Loucy (cell line): Measurements from ENCODE around the gene PXN.
"Not testable (repeated sequence)": the region's sequence is repeated elsewhere in the genome, so short reads cannot be mapped to it uniquely, and the experiment has no call there.

ENCODE experiments used
- H2AFZ ChIP-seq: fragments of 200-600 bp; sonication (generic); 2 replicates; pipeline ENCODE4 v1.6.0; 2016; ENCODE audit warnings: antibody characterized with exemption, mild to moderate bottlenecking, low read length, moderate library complexity
- H3F3A ChIP-seq: fragments of 200-600 bp; 2 replicates; pipeline ENCODE4 v1.6.0; 2016; ENCODE audit warnings: antibody characterized with exemption, low read depth, mild to moderate bottlenecking
- H3K27me3 ChIP-seq: fragments of 200-600 bp; sonication (generic); 2 replicates; pipeline ENCODE4 v1.6.1; 2014; ENCODE audit warnings: low read length, mild to moderate bottlenecking; ENCODE audit not compliant: insufficient read depth, poor library complexity, severe bottlenecking
- H3K36me3 ChIP-seq: fragments of 200-600 bp; sonication (generic); 2 replicates; pipeline ENCODE4 v1.6.1; 2016; ENCODE audit warnings: low read length; ENCODE audit not compliant: insufficient read depth
- H3K4me1 ChIP-seq: fragments of 200-600 bp; sonication (generic); 2 replicates; pipeline ENCODE4 v1.5.1; 2014; ENCODE audit warnings: low read length, mild to moderate bottlenecking; ENCODE audit not compliant: insufficient read depth, poor library complexity, severe bottlenecking
- H3K4me2 ChIP-seq: fragments of 200-600 bp; sonication (generic); 2 replicates; pipeline ENCODE4 v1.6.0; 2014; ENCODE audit warnings: antibody characterized with exemption, low read length, low read depth, mild to moderate bottlenecking; ENCODE audit not compliant: poor library complexity, severe bottlenecking
- H3K4me3 ChIP-seq: fragments of 200-600 bp; sonication (generic); 2 replicates; pipeline ENCODE4 v1.5.1; 2014; ENCODE audit warnings: low read length, mild to moderate bottlenecking, mixed read lengths; ENCODE audit not compliant: poor library complexity, severe bottlenecking
- H3K79me2 ChIP-seq: fragments of 200-600 bp; sonication (generic); 2 replicates; pipeline ENCODE4 v1.6.1; 2014; ENCODE audit warnings: low read length; ENCODE audit not compliant: insufficient read depth
- H3K9ac ChIP-seq: fragments of 200-600 bp; sonication (generic); 2 replicates; pipeline ENCODE4 v1.6.0; 2014; ENCODE audit warnings: mild to moderate bottlenecking, low read depth, low read length, moderate library complexity; ENCODE audit not compliant: poor library complexity, severe bottlenecking
- H3K9me2 ChIP-seq: fragments of 200-600 bp; sonication (generic); replicated peaks from 2 replicates; pipeline ENCODE4 v1.6.1; 2016; ENCODE audit warnings: low read depth, low read length, mixed read lengths
- H3K9me3 ChIP-seq: fragments of 200-600 bp; sonication (generic); 2 replicates; pipeline ENCODE4 v1.6.1; 2014; ENCODE audit warnings: mild to moderate bottlenecking, antibody characterized with exemption, low read length, low read depth; ENCODE audit not compliant: insufficient read depth
- H4K20me1 ChIP-seq: fragments of 200-600 bp; sonication (generic); 2 replicates; pipeline ENCODE4 v1.6.0; 2014; ENCODE audit warnings: antibody characterized with exemption, low read length, mild to moderate bottlenecking; ENCODE audit not compliant: insufficient read depth, poor library complexity, severe bottlenecking
- EZH2phosphoT487 ChIP-seq: fragments of 200-600 bp; IDR thresholded peaks from 2 replicates; pipeline ENCODE4 v1.6.1; 2018; ENCODE audit warnings: antibody characterized with exemption, mild to moderate bottlenecking, moderate library complexity, borderline replicate concordance
- TF ChIP-seq, protein P1 (sequence below): fragments of 200-600 bp; sonication (generic); conservative IDR thresholded peaks from 2 replicates; pipeline ENCODE4 v1.5.1; 2014; ENCODE audit warnings: mild to moderate bottlenecking, antibody characterized with exemption, low read length

The PXN gene

DNA sequence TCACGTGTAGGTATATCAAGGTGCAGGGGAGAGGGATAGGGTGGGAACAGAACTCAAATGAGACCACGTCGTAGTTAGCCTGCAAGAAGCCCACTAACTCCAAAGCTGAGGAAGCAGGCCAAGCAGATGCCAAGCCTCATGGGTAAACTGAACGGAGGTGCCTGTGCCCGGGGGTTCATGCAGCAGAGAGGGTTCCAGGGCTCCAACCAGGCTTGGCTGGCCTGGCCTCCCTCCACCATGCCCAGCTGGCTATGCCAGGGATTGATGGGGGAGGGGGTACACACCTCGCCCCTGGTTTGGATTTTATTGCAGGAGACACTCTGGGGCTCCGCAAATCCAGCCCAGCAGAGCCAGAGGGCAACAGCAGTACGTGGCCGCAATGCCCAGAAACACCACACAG lies 27.3 kb downstream of the PXN start:
- H4K20me1 ChIP-seq = no peaks in the 10 kb centered on the region
- H3K9ac ChIP-seq = no peak overlapping the region
- H3F3A ChIP-seq = no peaks in the 10 kb centered on the region
- H3K9me2 ChIP-seq = no peaks in the 10 kb centered on the region
- no peaks in the 10 kb centered on the region for H3K4me1 ChIP-seq
- H3K79me2 ChIP-seq = no peaks in the 10 kb centered on the region
- no peak for TF ChIP-seq EZH2phosphoT487
- TF ChIP-seq, protein P1, sequence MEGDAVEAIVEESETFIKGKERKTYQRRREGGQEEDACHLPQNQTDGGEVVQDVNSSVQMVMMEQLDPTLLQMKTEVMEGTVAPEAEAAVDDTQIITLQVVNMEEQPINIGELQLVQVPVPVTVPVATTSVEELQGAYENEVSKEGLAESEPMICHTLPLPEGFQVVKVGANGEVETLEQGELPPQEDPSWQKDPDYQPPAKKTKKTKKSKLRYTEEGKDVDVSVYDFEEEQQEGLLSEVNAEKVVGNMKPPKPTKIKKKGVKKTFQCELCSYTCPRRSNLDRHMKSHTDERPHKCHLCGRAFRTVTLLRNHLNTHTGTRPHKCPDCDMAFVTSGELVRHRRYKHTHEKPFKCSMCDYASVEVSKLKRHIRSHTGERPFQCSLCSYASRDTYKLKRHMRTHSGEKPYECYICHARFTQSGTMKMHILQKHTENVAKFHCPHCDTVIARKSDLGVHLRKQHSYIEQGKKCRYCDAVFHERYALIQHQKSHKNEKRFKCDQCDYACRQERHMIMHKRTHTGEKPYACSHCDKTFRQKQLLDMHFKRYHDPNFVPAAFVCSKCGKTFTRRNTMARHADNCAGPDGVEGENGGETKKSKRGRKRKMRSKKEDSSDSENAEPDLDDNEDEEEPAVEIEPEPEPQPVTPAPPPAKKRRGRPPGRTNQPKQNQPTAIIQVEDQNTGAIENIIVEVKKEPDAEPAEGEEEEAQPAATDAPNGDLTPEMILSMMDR = no peak
- no peak overlapping the region for H2AFZ ChIP-seq
- peaks cover 24% of the 10 kb centered on the region for H3K27me3 ChIP-seq
- H3K4me3 ChIP-seq = no peak overlapping the region
- no peaks in the 10 kb centered on the region for H3K9me3 ChIP-seq
- no peaks in the 10 kb centered on the region for H3K36me3 ChIP-seq
- no peak overlapping the region for H3K4me2 ChIP-seq

DNA sequence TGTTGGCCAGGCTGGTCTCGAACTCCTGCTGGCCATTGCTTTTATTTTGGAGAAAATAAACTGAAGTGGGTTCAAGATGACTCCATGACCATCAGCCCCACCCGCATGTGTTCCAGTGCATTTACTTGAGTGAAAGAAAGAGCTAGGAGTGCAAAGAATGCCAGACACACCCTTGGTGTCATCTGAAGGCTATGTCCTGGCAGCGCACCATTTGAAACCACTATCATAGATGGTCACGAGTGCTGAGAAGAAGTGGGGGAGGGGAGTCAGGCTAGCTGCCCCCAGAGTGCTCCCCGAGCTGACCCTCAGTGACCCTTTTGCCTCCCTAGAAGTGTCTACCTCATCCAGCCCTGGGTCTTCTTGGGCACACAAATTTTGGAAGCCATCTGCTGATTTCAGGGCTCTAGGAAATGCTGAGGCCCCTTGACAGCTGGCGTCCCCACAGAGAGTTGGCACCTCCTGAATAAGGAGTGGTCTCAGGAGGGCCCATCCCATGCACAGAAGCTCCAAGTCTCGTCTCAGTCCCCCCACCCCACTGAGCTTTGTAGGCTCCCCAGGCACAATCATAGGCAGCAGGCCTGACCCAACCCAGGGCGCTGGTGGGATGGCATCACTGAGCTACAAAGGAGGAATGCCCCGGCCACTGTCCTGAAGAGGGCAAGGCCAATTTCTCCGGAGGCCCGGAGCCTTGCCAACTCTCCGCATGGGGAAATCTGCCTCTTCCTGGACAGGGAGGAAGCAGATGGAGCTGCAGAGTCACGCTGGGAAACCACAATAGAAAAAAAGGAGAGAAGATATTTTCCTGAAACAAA lies 28.0 kb downstream of the PXN start:
- Histone ChIP-seq H3K4me1 (no peaks in the 10 kb centered on the region), H3K36me3 (no peaks in the 10 kb centered on the region), H3K79me2 (no peaks in the 10 kb centered on the region), H3F3A (no peaks in the 10 kb centered on the region), H4K20me1 (no peaks in the 10 kb centered on the region), H3K9ac (no peak overlapping the region), H3K27me3 (peaks cover 18% of the 10 kb centered on the region), H3K4me3 (no peak overlapping the region), H2AFZ (no peak overlapping the region), H3K9me2 (no peaks in the 10 kb centered on the region), H3K9me3 (no peaks in the 10 kb centered on the region), H3K4me2 (no peak overlapping the region)
- no peak for TF ChIP-seq EZH2phosphoT487
- TF ChIP-seq, protein P1 = no peak

DNA sequence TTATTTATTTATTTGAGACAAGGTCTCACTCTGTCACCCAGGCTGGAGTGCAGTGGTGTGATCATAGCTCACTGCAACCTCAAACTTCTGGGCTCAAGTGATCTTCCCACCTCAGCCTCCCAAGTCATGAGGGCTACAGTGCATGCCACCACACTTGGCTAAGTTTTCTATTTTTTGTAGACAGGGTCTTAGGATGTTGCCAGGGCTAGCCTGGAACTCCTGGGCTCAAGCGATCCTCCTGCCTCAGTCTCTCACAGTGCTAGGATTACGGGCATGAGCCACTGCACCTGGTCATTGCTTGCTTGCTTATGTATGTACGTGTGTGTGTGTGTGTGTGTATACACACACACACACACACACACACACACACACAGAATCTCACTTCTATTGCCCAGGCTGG lies 28.7 kb downstream of the PXN start:
- not testable (repeated sequence) for H3K9ac ChIP-seq, H3K4me1 ChIP-seq, H3K4me3 ChIP-seq, H3K9me3 ChIP-seq, H3F3A ChIP-seq, H3K9me2 ChIP-seq, H2AFZ ChIP-seq, H3K79me2 ChIP-seq, H3K4me2 ChIP-seq, H3K36me3 ChIP-seq, H4K20me1 ChIP-seq
- H3K27me3 ChIP-seq = peaks cover 11% of the 10 kb centered on the region
